Liver (tissue), 9 donors: ENCODE data around the gene DDA1. TPM values are rescaled to one million over a fixed set of nuclear protein-coding genes. Genes with fewer than 3 reads are reported as not detected.

ENCODE experiments used
- DNase-seq: peaks from one replicate; pipeline ENCODE4 v3.0.0-alpha.2; 2017; ENCODE audit warnings: low spot score
- H3K27ac ChIP-seq, 2 donors: one replicate each; pipeline ENCODE4 v1.7.0; 2013; ENCODE audit warnings: inconsistent platforms in 2 of 2, low read length in 2 of 2, control low read depth in 1 of 2, low read depth in 1 of 2, mild to moderate bottlenecking in 1 of 2
- H3K27me3 ChIP-seq, 4 donors: one replicate each; pipeline versions ENCODE4 v1.6.1 to v1.7.0; 2013; ENCODE audit warnings: low read length in 3 of 4, inconsistent platforms in 1 of 4, mild to moderate bottlenecking in 1 of 4, moderate library complexity in 1 of 4; ENCODE audit not compliant: control insufficient read depth in 4 of 4, insufficient read depth in 4 of 4
- H3K36me3 ChIP-seq, 4 donors: one replicate each; pipeline versions ENCODE4 v1.6.1 to v1.7.0; 2013; ENCODE audit warnings: low read length in 3 of 4, mild to moderate bottlenecking in 3 of 4, low read depth in 1 of 4, moderate library complexity in 1 of 4; ENCODE audit not compliant: control insufficient read depth in 4 of 4, insufficient read depth in 3 of 4
- H3K4me1 ChIP-seq, 4 donors: one replicate each; pipeline versions ENCODE4 v1.6.1 to v1.7.0; 2013; ENCODE audit warnings: low read length in 3 of 4, mild to moderate bottlenecking in 3 of 4, moderate library complexity in 1 of 4; ENCODE audit not compliant: control insufficient read depth in 4 of 4, insufficient read depth in 4 of 4
- H3K4me3 ChIP-seq, 3 donors: one replicate each; pipeline versions ENCODE4 v1.6.1 to v1.7.0; 2013; ENCODE audit warnings: low read length in 3 of 3, control low read depth in 1 of 3, low read depth in 1 of 3, mild to moderate bottlenecking in 1 of 3
- H3K9ac ChIP-seq, 2 donors: one replicate each; pipeline ENCODE4 v1.7.0; 2013; ENCODE audit warnings: low read length in 2 of 2, mild to moderate bottlenecking in 2 of 2, moderate library complexity in 2 of 2, control low read depth in 1 of 2, low read depth in 1 of 2
- H3K9me3 ChIP-seq, 4 donors: one replicate each; pipeline versions ENCODE4 v1.6.1 to v1.7.0; 2013; ENCODE audit warnings: low read length in 3 of 4; ENCODE audit not compliant: control insufficient read depth in 4 of 4
- CTCF ChIP-seq: fragments of 150-350 bp; IDR thresholded peaks from 2 replicates; pipeline ENCODE4 v1.5.1; 2017; ENCODE audit warnings: improper control_type of control experiment, low read depth, low read length; ENCODE audit not compliant: missing input control
- EGR1 ChIP-seq, 2 donors: IDR thresholded peaks; 2 replicates each; pipeline ENCODE4 v1.6.1; 2016 to 2018; ENCODE audit warnings: antibody characterized with exemption in 2 of 2, low read depth in 2 of 2
- FOXA1 ChIP-seq: IDR thresholded peaks from 2 replicates; pipeline ENCODE4 v1.6.1; 2016; ENCODE audit warnings: antibody characterized with exemption
- FOXA2 ChIP-seq: IDR thresholded peaks from 2 replicates; pipeline ENCODE4 v1.6.1; 2016; ENCODE audit warnings: antibody characterized with exemption
- GABPA ChIP-seq, 2 donors: IDR thresholded peaks in 1 of 2; conservative IDR thresholded peaks in 1 of 2; 2 replicates each; pipeline ENCODE4 v1.6.1; 2016; ENCODE audit warnings: antibody characterized with exemption in 2 of 2, mild to moderate bottlenecking in 1 of 2, moderate library complexity in 1 of 2
- HNF4A ChIP-seq, 2 donors: conservative IDR thresholded peaks; 2 replicates each; pipeline ENCODE4 v1.6.1; 2016; ENCODE audit warnings: antibody characterized with exemption in 2 of 2, mild to moderate bottlenecking in 2 of 2
- HNF4G ChIP-seq: IDR thresholded peaks from 2 replicates; pipeline ENCODE4 v1.6.1; 2016; ENCODE audit warnings: antibody characterized with exemption
- JUND ChIP-seq, 2 donors: IDR thresholded peaks; 2 replicates each; pipeline ENCODE4 v1.6.1; 2016; ENCODE audit warnings: antibody characterized with exemption in 2 of 2
- MAX ChIP-seq: IDR thresholded peaks from 2 replicates; pipeline ENCODE4 v1.6.1; 2016; ENCODE audit warnings: antibody characterized with exemption
- NR2F2 ChIP-seq: IDR thresholded peaks from 2 replicates; pipeline ENCODE4 v1.6.1; 2016; ENCODE audit warnings: antibody characterized with exemption
- RAD21 ChIP-seq, 2 donors: IDR thresholded peaks; 2 replicates each; pipeline ENCODE4 v1.6.1; 2016; ENCODE audit warnings: antibody characterized with exemption in 2 of 2, mild to moderate bottlenecking in 2 of 2
- REST ChIP-seq: IDR thresholded peaks from 2 replicates; pipeline ENCODE4 v1.6.1; 2016; ENCODE audit warnings: antibody characterized with exemption, mild to moderate bottlenecking
- RXRA ChIP-seq, 2 donors: IDR thresholded peaks; 2 replicates each; pipeline ENCODE4 v1.6.1; 2017 to 2018; ENCODE audit warnings: antibody characterized with exemption in 2 of 2, mild to moderate bottlenecking in 1 of 2
- SP1 ChIP-seq: IDR thresholded peaks from 2 replicates; pipeline ENCODE4 v1.6.1; 2018; ENCODE audit warnings: antibody characterized with exemption, mild to moderate bottlenecking
- TAF1 ChIP-seq: conservative IDR thresholded peaks from 2 replicates; pipeline ENCODE4 v1.6.1; 2016; ENCODE audit warnings: antibody characterized with exemption, mild to moderate bottlenecking
- YY1 ChIP-seq: IDR thresholded peaks from 2 replicates; pipeline ENCODE4 v1.6.1; 2016; ENCODE audit warnings: antibody characterized with exemption, mild to moderate bottlenecking
- WGBS: extraction: QIAGEN DNeasy Blood & Tissue Kit; methylation state at CpG from one replicate; pipeline ENCODE4 v1.1.7; 2013; 5-methylcytosine and 5-hydroxymethylcytosine counted together
- polyA plus RNA-seq, 2 donors: library from polyadenylated mRNA; stranded (reverse) in 1 of 2; unstranded in 1 of 2; fragments of 200-250 nt in 1 of 2; fragments of >200 nt in 1 of 2; fragmentation: Nextera tagmentation in 1 of 2; extraction: Ambion mirVana in 1 of 2; gene quantifications; one replicate each; pipeline versions ENCODE4 v1.2.1 to v1.2.3, GENCODE V29; 2013 to 2015
- total RNA-seq, 2 donors: library from RNA; depleted of rRNA; stranded (reverse); fragments of >200 nt; gene quantifications; one replicate each; pipeline ENCODE4 v1.2.3, GENCODE V29; 2014
- TF ChIP-seq, protein P1 (sequence below): IDR thresholded peaks from 2 replicates; pipeline ENCODE4 v1.6.1; 2016; ENCODE audit warnings: antibody characterized with exemption
- TF ChIP-seq, protein P2 (sequence below): IDR thresholded peaks from 2 replicates; pipeline ENCODE4 v1.6.1; 2016; ENCODE audit warnings: antibody characterized with exemption
- donor health status: healthy.
- donor health status: healthy.
- donor health status: healthy.
- donor health status: healthy.
- donor health status: healthy.

The DDA1 gene
- total and polyA plus RNA-seq, 4 donors, result 7.9 to 37.9 (median 20.8) TPM

DNA sequence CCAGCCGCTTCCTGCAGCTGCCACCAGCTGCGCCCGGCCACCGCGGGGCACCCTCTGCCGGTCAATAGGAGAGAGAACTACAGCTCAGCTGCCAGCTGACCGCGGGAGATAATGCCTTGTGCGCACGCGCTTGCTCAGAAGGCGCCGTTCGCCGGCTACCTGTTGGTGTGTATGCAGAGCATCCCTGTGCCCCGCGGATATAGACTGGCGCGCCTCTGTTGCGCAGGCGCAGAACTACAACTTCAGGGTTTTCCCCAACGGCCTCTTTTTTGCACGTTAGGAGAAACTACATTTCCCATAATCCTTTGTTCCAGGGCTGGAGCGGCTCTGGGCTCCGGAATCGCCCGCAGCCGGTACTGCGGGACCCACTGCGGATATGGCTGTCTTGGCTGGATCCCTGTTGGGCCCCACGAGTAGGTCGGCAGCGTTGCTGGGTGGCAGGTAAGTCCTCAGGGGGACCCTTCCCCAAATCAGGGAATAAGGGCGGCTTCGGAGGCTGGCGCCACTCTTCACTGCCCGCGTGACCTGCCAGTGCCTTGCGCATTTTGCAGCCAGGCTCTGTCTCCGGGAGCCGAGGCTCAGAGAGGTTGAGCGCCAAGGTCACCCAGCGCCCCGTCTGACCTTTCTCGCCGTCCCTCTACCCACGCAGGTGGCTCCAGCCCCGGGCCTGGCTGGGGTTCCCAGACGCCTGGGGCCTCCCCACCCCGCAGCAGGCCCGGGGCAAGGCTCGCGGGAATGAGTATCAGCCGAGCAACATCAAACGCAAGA, 3.7 kb upstream of the DDA1 start, which contains the start of gene MRPL34:
Gene MRPL34 (plus strand): TSS at position 356 of the 768 bp plus-strand sequence. CDS start 21 bp downstream, at position 377.
- peak; percentile 18 for TF ChIP-seq NR2F2
- TF ChIP-seq EGR1 (IDR thresholded peaks at IDR 0.05; ENCODE audit: low read depth in 2 of 2), result peak; percentile 46 to 59
- peak in 1 of 2 donors; percentile 42 for TF ChIP-seq JUND (IDR thresholded peaks at IDR 0.05)
- peak; percentile 77 to 83 for TF ChIP-seq RAD21 (IDR thresholded peaks at IDR 0.05)
- peak; percentile 58 for TF ChIP-seq MAX
- peak in 1 of 2 donors; percentile 80 for TF ChIP-seq GABPA (IDR thresholded peaks at IDR 0.05 in 1 of 2, conservative IDR thresholded peaks at IDR 0.05 in 1 of 2)
- TF ChIP-seq HNF4A (conservative IDR thresholded peaks at IDR 0.05), result peak; percentile 60
- peak; percentile 36 for TF ChIP-seq TAF1
- peak; percentile 68 for TF ChIP-seq SP1
- peak in 1 of 2 donors; percentile 3 for TF ChIP-seq RXRA (IDR thresholded peaks at IDR 0.05)
- peak; percentile 65 for TF ChIP-seq YY1
- TF ChIP-seq, protein P1, sequence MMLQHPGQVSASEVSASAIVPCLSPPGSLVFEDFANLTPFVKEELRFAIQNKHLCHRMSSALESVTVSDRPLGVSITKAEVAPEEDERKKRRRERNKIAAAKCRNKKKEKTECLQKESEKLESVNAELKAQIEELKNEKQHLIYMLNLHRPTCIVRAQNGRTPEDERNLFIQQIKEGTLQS, result peak; percentile 18
- peak; percentile 89 for TF ChIP-seq CTCF
- TF ChIP-seq REST, result peak; percentile 78
- TF ChIP-seq HNF4G, result no peak
- TF ChIP-seq, protein P2, sequence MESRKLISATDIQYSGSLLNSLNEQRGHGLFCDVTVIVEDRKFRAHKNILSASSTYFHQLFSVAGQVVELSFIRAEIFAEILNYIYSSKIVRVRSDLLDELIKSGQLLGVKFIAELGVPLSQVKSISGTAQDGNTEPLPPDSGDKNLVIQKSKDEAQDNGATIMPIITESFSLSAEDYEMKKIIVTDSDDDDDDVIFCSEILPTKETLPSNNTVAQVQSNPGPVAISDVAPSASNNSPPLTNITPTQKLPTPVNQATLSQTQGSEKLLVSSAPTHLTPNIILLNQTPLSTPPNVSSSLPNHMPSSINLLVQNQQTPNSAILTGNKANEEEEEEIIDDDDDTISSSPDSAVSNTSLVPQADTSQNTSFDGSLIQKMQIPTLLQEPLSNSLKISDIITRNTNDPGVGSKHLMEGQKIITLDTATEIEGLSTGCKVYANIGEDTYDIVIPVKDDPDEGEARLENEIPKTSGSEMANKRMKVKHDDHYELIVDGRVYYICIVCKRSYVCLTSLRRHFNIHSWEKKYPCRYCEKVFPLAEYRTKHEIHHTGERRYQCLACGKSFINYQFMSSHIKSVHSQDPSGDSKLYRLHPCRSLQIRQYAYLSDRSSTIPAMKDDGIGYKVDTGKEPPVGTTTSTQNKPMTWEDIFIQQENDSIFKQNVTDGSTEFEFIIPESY, result peak; percentile 66
- TF ChIP-seq FOXA1, result no peak
- no peak for TF ChIP-seq FOXA2
- peak; percentile 93 for DNase-seq
- no peaks in the 10 kb centered on the region for H3K36me3 ChIP-seq
- peak within 1 kb of the TSS; percentile 88 to 93 for H3K27ac ChIP-seq
- H3K4me3 ChIP-seq, result peak within 1 kb of the TSS; percentile 78 to 94 (median 81)
- under 1% methylated on average over 55 of the region's 55 CpGs for WGBS
- peaks cover 10 to 58% (median 46%) of the 10 kb centered on the region in 4 donors for H3K4me1 ChIP-seq
- no peaks in the 10 kb centered on the region for H3K9me3 ChIP-seq
- H3K27me3 ChIP-seq, result no peaks in the 10 kb centered on the region
- H3K9ac ChIP-seq, result peak within 1 kb of the TSS; percentile 68 to 79
